PFSK-1 (cell line): ENCODE results near the gene RAPGEF2.

Source experiments
- POLR2AphosphoS5 ChIP-seq: IDR thresholded peaks from 2 replicates; pipeline ENCODE4 v1.6.1; 2012; ENCODE audit warnings: low read depth, mild to moderate bottlenecking, control low read depth, low read length, moderate library complexity
- REST ChIP-seq, 2 experiments: IDR thresholded peaks; 2 replicates each; pipeline versions ENCODE4 v1.6.1 to v1.8.0; 2011 to 2012; ENCODE audit warnings: low read depth in 2 of 2, low read length in 2 of 2, control low read depth in 1 of 2, inconsistent platforms in 1 of 2, mild to moderate bottlenecking in 1 of 2, moderate library complexity in 1 of 2; ENCODE audit not compliant: insufficient read depth in 1 of 2
- TAF1 ChIP-seq: IDR thresholded peaks from 2 replicates; pipeline ENCODE4 v1.6.1; 2012; ENCODE audit warnings: low read length, control low read depth, borderline replicate concordance; ENCODE audit not compliant: insufficient read depth

- TF ChIP-seq POLR2AphosphoS5 (no peak), REST (IDR thresholded peaks at IDR 0.05; ENCODE audit: insufficient read depth in 1 of 2, low read depth in 2 of 2, low read length in 2 of 2) (no peak), TAF1 (no peak)
Measured at GRCh38 chr4:159337041-159337440, 234.2 kb downstream of the RAPGEF2 start.
